Stimulated activated CD4-positive, alpha-beta T cell treated with anti-CD3 and anti-CD28 coated beads, Interleukin-4, amount 100 ng/mL, for 48 hours (primary cell): ENCODE measurements around the gene PCDHGA2.
"Not testable (repeated sequence)": the region's sequence is repeated elsewhere in the genome, so short reads cannot be mapped to it uniquely, and the experiment has no call there.

Experiments
- DNase-seq, 2 donors: peaks; one replicate each; pipeline ENCODE4 v3.0.0-alpha.2; 2020; ENCODE audit warnings: low read depth in 2 of 2

PCDHGA2 gene

DNA sequence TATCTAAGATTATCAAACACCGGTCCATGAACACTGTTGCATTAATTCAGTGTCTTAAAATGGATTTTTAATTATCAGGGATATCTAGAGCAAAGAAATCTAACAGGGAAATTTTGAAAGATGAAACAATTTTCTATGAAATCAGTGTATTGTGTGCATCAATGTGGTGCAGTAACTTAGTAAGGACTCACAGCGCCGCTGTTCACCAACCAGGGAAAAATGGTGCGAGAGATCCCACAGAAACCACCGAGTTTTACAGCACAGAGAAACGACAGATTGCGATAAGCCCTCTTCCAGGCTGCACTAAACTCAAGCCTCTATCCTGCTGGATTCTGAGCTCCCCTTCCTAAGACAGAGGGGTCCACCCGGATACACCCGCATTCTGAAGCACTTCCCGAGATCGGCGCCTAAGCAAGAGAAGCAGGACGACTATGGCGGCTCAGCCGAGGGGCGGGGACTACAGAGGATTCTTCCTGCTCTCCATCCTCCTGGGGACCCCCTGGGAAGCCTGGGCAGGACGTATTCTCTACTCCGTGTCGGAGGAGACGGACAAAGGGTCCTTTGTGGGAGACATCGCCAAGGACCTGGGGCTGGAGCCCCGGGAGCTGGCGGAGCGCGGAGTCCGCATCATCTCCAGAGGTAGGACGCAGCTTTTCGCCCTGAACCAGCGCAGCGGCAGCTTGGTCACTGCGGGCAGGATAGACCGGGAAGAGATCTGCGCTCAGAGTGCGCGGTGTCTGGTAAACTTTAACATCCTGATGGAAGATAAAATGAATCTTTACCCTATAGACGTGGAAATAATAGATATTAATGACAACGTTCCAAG is 44.1 kb downstream of the PCDHGA2 start, which contains the start of gene PCDHGA7:
PCDHGA7 (plus strand) TSS at position 274 of the 826 bp plus-strand sequence; CDS start at position 432, 158 bp downstream.
- no peak for DNase-seq

DNA sequence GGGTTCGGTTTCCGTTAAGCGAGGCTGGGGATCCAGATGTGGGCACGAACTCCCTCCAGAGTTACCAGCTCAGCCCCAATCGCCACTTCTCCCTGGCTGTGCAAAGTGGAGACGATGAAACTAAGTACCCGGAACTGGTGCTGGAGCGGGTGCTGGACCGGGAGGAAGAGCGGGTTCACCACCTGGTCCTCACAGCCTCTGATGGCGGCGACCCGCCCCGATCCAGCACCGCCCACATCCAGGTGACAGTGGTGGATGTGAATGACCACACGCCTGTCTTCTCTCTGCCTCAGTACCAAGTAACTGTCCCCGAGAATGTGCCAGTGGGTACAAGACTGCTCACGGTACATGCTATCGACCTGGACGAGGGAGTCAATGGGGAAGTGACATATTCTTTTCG is 44.8 kb downstream of the PCDHGA2 start:
- DNase-seq = no peak

DNA sequence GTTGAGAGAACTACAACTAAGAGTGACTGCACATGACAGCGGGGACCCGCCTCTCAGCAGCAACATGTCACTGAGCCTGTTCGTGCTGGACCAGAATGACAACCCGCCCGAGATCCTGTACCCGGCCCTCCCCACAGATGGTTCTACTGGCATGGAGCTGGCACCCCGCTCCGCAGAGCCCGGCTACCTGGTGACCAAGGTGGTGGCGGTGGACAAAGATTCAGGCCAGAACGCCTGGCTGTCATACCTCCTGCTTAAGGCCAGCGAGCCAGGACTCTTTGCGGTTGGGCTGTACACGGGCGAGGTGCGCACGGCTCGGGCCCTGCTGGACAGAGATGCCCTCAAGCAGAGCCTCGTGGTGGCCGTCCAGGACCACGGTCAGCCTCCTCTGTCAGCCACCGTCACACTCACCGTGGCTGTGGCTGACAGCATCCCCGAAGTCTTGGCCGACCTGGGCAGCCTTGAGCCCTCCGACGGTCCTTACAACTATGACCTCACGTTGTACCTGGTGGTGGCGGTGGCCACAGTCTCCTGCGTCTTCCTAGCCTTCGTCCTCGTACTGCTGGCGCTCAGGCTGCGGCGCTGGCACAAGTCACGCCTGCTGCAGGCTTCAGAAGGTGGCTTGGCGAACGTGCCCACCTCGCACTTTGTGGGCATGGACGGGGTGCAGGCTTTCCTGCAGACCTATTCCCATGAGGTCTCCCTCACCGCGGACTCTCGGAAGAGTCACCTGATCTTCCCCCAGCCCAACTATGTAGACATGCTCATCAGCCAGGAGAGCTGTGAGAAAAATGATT is 46.1 kb downstream of the PCDHGA2 start:
- DNase-seq = no peak

DNA sequence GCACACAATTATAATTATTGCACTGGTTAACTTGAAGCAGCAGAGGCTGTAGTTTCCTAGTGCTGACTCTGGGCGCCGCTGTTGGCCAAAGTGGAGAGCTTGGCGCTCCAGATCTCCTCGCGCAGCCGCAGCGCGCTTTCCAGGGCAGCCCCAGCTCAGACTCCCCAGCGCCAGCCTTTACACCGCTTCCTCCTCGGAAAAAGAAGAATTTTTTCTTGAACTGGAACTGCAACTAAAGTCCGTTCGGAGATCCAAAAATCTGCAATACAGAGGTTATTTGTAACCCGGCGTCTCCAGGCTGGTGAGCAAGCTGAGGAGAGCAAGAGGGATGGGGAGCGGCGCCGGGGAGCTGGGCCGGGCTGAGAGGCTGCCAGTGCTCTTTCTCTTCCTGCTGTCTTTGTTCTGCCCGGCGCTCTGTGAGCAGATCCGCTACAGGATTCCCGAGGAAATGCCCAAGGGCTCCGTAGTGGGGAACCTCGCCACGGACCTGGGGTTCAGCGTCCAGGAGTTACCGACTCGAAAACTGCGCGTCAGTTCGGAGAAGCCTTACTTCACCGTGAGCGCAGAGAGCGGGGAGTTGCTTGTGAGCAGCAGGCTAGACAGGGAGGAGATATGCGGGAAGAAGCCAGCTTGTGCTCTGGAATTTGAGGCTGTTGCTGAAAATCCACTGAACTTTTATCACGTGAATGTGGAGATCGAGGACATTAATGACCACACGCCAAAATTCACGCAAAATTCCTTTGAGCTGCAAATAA is 49.2 kb downstream of the PCDHGA2 start, which contains the start of gene PCDHGB4:
PCDHGB4 (plus strand) TSS at position 142 of the 755 bp plus-strand sequence; CDS start at position 329, 187 bp downstream.
- DNase-seq = not testable (repeated sequence)

DNA sequence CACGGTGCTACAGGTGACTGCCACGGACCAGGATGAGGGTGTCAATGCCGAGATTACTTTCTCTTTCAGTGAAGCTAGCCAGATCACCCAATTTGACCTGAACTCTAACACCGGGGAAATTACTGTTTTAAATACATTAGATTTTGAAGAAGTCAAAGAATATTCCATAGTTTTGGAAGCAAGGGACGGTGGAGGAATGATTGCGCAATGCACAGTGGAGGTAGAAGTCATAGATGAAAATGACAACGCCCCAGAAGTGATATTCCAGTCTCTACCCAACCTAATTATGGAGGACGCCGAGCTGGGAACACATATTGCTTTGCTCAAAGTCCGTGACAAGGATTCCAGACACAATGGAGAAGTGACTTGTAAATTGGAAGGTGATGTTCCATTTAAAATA is 50.1 kb downstream of the PCDHGA2 start:
- no peak for DNase-seq

DNA sequence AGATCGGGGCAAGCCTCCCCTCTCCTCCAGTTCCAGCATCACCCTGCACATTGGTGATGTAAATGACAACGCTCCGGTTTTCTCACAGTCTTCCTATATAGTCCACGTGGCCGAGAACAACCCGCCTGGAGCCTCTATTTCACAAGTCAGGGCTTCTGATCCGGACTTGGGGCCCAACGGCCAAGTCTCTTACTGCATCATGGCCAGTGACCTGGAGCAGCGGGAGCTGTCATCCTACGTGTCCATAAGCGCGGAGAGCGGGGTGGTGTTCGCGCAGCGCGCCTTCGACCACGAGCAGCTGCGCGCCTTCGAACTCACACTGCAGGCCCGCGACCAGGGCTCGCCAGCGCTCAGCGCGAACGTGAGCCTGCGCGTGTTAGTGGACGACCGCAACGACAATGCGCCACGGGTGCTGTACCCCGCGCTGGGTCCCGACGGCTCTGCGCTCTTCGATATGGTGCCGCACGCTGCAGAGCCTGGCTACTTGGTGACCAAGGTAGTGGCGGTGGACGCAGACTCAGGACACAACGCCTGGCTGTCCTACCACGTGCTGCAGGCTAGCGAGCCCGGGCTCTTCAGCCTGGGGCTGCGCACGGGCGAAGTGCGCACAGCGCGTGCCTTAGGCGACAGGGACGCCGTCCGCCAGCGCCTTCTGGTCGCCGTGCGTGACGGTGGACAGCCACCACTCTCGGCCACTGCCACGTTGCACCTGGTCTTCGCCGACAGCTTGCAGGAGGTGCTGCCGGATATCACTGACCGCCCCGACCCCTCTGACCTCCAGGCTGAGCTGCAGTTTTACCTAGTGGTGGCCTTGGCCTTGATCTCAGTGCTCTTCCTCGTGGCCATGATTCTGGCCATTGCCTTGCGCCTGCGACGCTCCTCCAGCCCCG is 50.8 kb downstream of the PCDHGA2 start:
- DNase-seq = no peak

- no peak for DNase-seq
These were observed 54.1 kb downstream of the PCDHGA2 start, which contains the start of gene PCDHGA8 for GRCh38 chr5:141392429-141393198. PCDHGA8 (plus strand) TSS chr5:141392633; CDS start chr5:141392814, 181 bp downstream.
